HCT116 (cell line): Measurements from ENCODE around the gene GMPPA. TPM values are rescaled to one million over a fixed set of nuclear protein-coding genes. Genes with fewer than 3 reads are reported as not detected.

Experiments
- ATAC-seq: fragments of 200-7000 bp; cut with Tn5 transposase; 2 replicates; pipeline ENCODE4 v1.9.1; 2020; ENCODE audit warnings: mild to moderate bottlenecking, moderate library complexity
- BruUV-seq: library from RNA; stranded (reverse); fragments of 400-500 nt; replicated peaks from 2 replicates; lab custom pipeline; 2021; lab: Mats Ljungman, UMichigan
- CTCF ChIA-PET: fragments of 300-600 bp; sonication (Branson Sonifier 250); formaldehyde crosslinking; loops from one replicate; lab custom pipeline; 2021; ENCODE audit warnings: antibody characterized with exemption; lab: Charles Lee
- POLR2A ChIA-PET: fragments of 300-600, 350-600 bp; sonication (Branson Sonifier 250); formaldehyde crosslinking; loops from one replicate; lab custom pipeline; 2021; ENCODE audit warnings: antibody characterized with exemption; lab: Charles Lee
- RAD21 ChIA-PET, 2 experiments: fragments of 300-600 bp; sonication (Branson Sonifier 250); formaldehyde crosslinking; loops; one replicate each; lab custom pipeline; 2023; ENCODE audit warnings: low total read pairs in 2 of 2; ENCODE audit not compliant: uncharacterized antibody in 2 of 2, unreplicated experiment in 2 of 2, low non-redundant PET in 1 of 2; lab: Charles Lee
- DNase-seq: peaks from one replicate; pipeline ENCODE4 v3.0.0-alpha.2; 2010; ENCODE audit warnings: low read depth, low spot score
- H2AFZ ChIP-seq: fragments of 200-600 bp; shearing (Covaris generic), sonication (generic); 2 replicates; pipeline ENCODE4 v1.6.1; 2017; ENCODE audit warnings: low read depth, mixed run types, mixed read lengths, antibody characterized with exemption, low read length; ENCODE audit not compliant: poor library complexity, severe bottlenecking
- H3K27ac ChIP-seq: 2 replicates; pipeline ENCODE4 v1.5.1; 2012; ENCODE audit warnings: low read depth, low read length
- H3K27me3 ChIP-seq: fragments of 200-600 bp; sonication (generic); 2 replicates; pipeline ENCODE4 v1.6.1; 2016; ENCODE audit warnings: mixed run types, low read length, mixed read lengths; ENCODE audit not compliant: insufficient read depth
- H3K36me3 ChIP-seq, 2 experiments: fragments of 200-500 bp in 1 of 2; fragments of 200-600 bp in 1 of 2; sonication (Bioruptor generic) in 1 of 2; sonication (generic) in 1 of 2; 2 replicates each; pipeline versions ENCODE4 v1.5.1 to v1.6.1; 2014 to 2016; ENCODE audit warnings: low read length in 2 of 2, inconsistent platforms in 1 of 2, mixed read lengths in 1 of 2, mixed run types in 1 of 2; ENCODE audit not compliant: insufficient read depth in 2 of 2, control insufficient read depth in 1 of 2
- H3K4me1 ChIP-seq, 2 experiments: fragments of 200-600 bp in 1 of 2; sonication (generic) in 1 of 2; 2 replicates each; pipeline versions ENCODE4 v1.5.1 to v1.6.1; 2012 to 2017; ENCODE audit warnings: low read length in 2 of 2, inconsistent platforms in 1 of 2, mild to moderate bottlenecking in 1 of 2, mixed read lengths in 1 of 2, mixed run types in 1 of 2, moderate library complexity in 1 of 2; ENCODE audit not compliant: insufficient read depth in 2 of 2, control insufficient read depth in 1 of 2
- H3K4me2 ChIP-seq: fragments of 200-600 bp; sonication (generic); 2 replicates; pipeline ENCODE4 v1.6.1; 2017; ENCODE audit warnings: mixed run types, low read length, mixed read lengths
- H3K4me3 ChIP-seq, 2 experiments: fragments of 200-600 bp in 1 of 2; sonication (generic) in 1 of 2; replicated peaks in 1 of 2; 2 replicates each; pipeline ENCODE4 v1.5.1; 2011 to 2016; ENCODE audit warnings: low read length in 2 of 2, control low read depth in 1 of 2, low read depth in 1 of 2, mild to moderate bottlenecking in 1 of 2, mixed read lengths in 1 of 2, mixed run types in 1 of 2
- H3K79me2 ChIP-seq: fragments of 200-600 bp; sonication (generic); 2 replicates; pipeline ENCODE4 v1.6.1; 2017; ENCODE audit warnings: mild to moderate bottlenecking, mixed run types, low read length, moderate library complexity, mixed read lengths; ENCODE audit not compliant: insufficient read depth
- H3K9ac ChIP-seq: fragments of 200-600 bp; sonication (generic); 2 replicates; pipeline ENCODE4 v1.6.1; 2016; ENCODE audit warnings: low read length, mixed read lengths
- H3K9me2 ChIP-seq: fragments of 200-600 bp; sonication (generic), shearing (Covaris generic); 2 replicates; pipeline ENCODE4 v1.6.1; 2017; ENCODE audit warnings: mixed run types, mild to moderate bottlenecking, moderate library complexity; ENCODE audit not compliant: insufficient read depth
- H3K9me3 ChIP-seq, 2 experiments: fragments of 200-500 bp in 1 of 2; fragments of 200-600 bp in 1 of 2; sonication (Bioruptor generic) in 1 of 2; sonication (generic) in 1 of 2; 2 replicates each; pipeline ENCODE4 v1.6.1; 2014 to 2017; ENCODE audit warnings: low read length in 2 of 2, mixed read lengths in 2 of 2, inconsistent platforms in 1 of 2, low read depth in 1 of 2, mild to moderate bottlenecking in 1 of 2, mixed run types in 1 of 2, moderate library complexity in 1 of 2; ENCODE audit not compliant: control insufficient read depth in 1 of 2, insufficient read depth in 1 of 2
- H4K20me1 ChIP-seq: fragments of 200-600 bp; sonication (generic), shearing (Covaris generic); 2 replicates; pipeline ENCODE4 v1.6.1; 2017; ENCODE audit warnings: mixed run types, mild to moderate bottlenecking, moderate library complexity; ENCODE audit not compliant: insufficient read depth
- ATF3 ChIP-seq: IDR thresholded peaks from 2 replicates; pipeline ENCODE4 v1.6.1; 2012
- CBX3 ChIP-seq: IDR thresholded peaks from 2 replicates; pipeline ENCODE4 v1.6.1; 2012; ENCODE audit warnings: low read depth
- CEBPB ChIP-seq: IDR thresholded peaks from 2 replicates; pipeline ENCODE4 v1.6.1; 2012; ENCODE audit warnings: low read depth
- CTCF ChIP-seq, 3 experiments: fragments of 200-600 bp in 1 of 3; sonication (generic) in 1 of 3; IDR thresholded peaks in 2 of 3; conservative IDR thresholded peaks in 1 of 3; 2 replicates each; pipeline ENCODE4 v1.5.1; 2012 to 2017; ENCODE audit warnings: low read depth in 2 of 3, low read length in 2 of 3, antibody characterized with exemption in 1 of 3, borderline replicate concordance in 1 of 3, control low read depth in 1 of 3, mild to moderate bottlenecking in 1 of 3, mixed read lengths in 1 of 3, mixed run types in 1 of 3, moderate library complexity in 1 of 3; ENCODE audit not compliant: insufficient read depth in 1 of 3
- ELF1 ChIP-seq: IDR thresholded peaks from 2 replicates; pipeline ENCODE4 v1.6.1; 2012; ENCODE audit warnings: low read depth, borderline replicate concordance
- EZH2 ChIP-seq: fragments of 200-600 bp; sonication (generic); IDR thresholded peaks from 2 replicates; pipeline ENCODE4 v1.6.1; 2017; ENCODE audit warnings: antibody characterized with exemption, mixed run types
- EZH2phosphoT487 ChIP-seq: fragments of 200-600 bp; IDR thresholded peaks from 2 replicates; pipeline ENCODE4 v1.6.1; 2018; ENCODE audit warnings: antibody characterized with exemption, borderline replicate concordance
- FOSL1 ChIP-seq: IDR thresholded peaks from 2 replicates; pipeline ENCODE4 v1.6.1; 2012; ENCODE audit warnings: low read depth
- JUND ChIP-seq: IDR thresholded peaks from 2 replicates; pipeline ENCODE4 v1.6.1; 2012
- MAX ChIP-seq: IDR thresholded peaks from 2 replicates; pipeline ENCODE4 v1.6.1; 2012
- POLR2A ChIP-seq: IDR thresholded peaks from 2 replicates; pipeline ENCODE4 v1.7.0; 2011; ENCODE audit warnings: borderline replicate concordance; ENCODE audit not compliant: insufficient read depth, insufficient read length; ENCODE audit errors: extremely low read depth
- RAD21 ChIP-seq: IDR thresholded peaks from 2 replicates; pipeline ENCODE4 v1.6.1; 2012; ENCODE audit warnings: low read depth, mild to moderate bottlenecking
- REST ChIP-seq: IDR thresholded peaks from 2 replicates; pipeline ENCODE4 v1.6.1; 2012; ENCODE audit warnings: low read depth
- SIN3A ChIP-seq: IDR thresholded peaks from 2 replicates; pipeline ENCODE4 v1.6.1; 2012; ENCODE audit warnings: low read depth
- SP1 ChIP-seq: IDR thresholded peaks from 2 replicates; pipeline ENCODE4 v1.6.1; 2012; ENCODE audit warnings: low read depth
- SRF ChIP-seq: IDR thresholded peaks from 2 replicates; pipeline ENCODE4 v1.6.1; 2012; ENCODE audit warnings: low read depth
- TCF7L2 ChIP-seq: IDR thresholded peaks from 2 replicates; pipeline ENCODE4 v1.7.0; 2011; ENCODE audit warnings: borderline replicate concordance, inconsistent platforms; ENCODE audit not compliant: insufficient read depth, insufficient read length; ENCODE audit errors: extremely low read depth
- intact Hi-C: fragments of 100-400 bp; cut with micrococcal nuclease; formaldehyde crosslinking; loops from 2 replicates; pipeline ENCODE4 v1.10.0; 2022
- total RNA-seq: library from RNA; stranded (reverse); gene quantifications from one replicate; pipeline ENCODE4 v1.2.1, GENCODE V29; 2021; ENCODE audit not compliant: unreplicated experiment

Gene GMPPA
- total RNA-seq, 1 experiment from 2014 or later = 71.8 TPM

GRCh38 chr2:219516888-219517287 is 18.2 kb downstream of the GMPPA start:
- intact Hi-C loops = no loop called here
- Histone ChIP-seq H3K4me2 (no peak overlapping the region), H4K20me1 (no peaks in the 10 kb centered on the region), H3K9ac (no peak overlapping the region), H3K36me3 (no peaks in the 10 kb centered on the region), H2AFZ (no peak overlapping the region), H3K9me2 (no peaks in the 10 kb centered on the region), H3K27me3 (no peaks in the 10 kb centered on the region), H3K4me3 (no peak overlapping the region), H3K4me1 (peaks cover 21 to 42% of the 10 kb centered on the region in 2 experiments), H3K9me3 (no peaks in the 10 kb centered on the region), H3K79me2 (no peaks in the 10 kb centered on the region), H3K27ac (no peak overlapping the region)
- ChIA-PET POLR2A (no interaction called here), CTCF (interaction anchor here (0.7 kb wide), 1 partner anchor 21 kb away, joined by 3 read pairs; no protein-coding TSS in a partner anchor), RAD21 (no interaction called here)
- no TSS peak for BruUV-seq
- ATAC-seq (no peak), DNase-seq (no peak)
- TF ChIP-seq EZH2 (no peak), REST (no peak), JUND (no peak), CBX3 (no peak), SP1 (no peak), EZH2phosphoT487 (no peak), SIN3A (no peak), TCF7L2 (no peak), FOSL1 (no peak), CTCF (IDR thresholded peaks at IDR 0.05 in 2 of 3, conservative IDR thresholded peaks at IDR 0.05 in 1 of 3; ENCODE audit: borderline replicate concordance in 1 of 3, insufficient read depth in 1 of 3, low read depth in 2 of 3, low read length in 2 of 3) (no peak), MAX (no peak), RAD21 (no peak), SRF (no peak), ATF3 (no peak), ELF1 (no peak), POLR2A (no peak), CEBPB (no peak)
